Panc1 (cell line): ENCODE measurements around the gene FHL1. TPM values are rescaled to one million over a fixed set of nuclear protein-coding genes. Genes with fewer than 3 reads are reported as not detected.

Experiments used
- ATAC-seq: fragments of 200-7000 bp; cut with Tn5 transposase; 2 replicates; pipeline ENCODE4 v1.9.1; 2020; ENCODE audit warnings: mild to moderate bottlenecking, moderate library complexity
- BruUV-seq: library from RNA; stranded (reverse); fragments of 400-500 nt; replicated peaks from 2 replicates; lab custom pipeline; 2021; lab: Mats Ljungman, UMichigan
- CTCF ChIA-PET: fragments of 300-600 bp; sonication (Branson Sonifier 250); formaldehyde crosslinking; loops from one replicate; lab custom pipeline; 2022; ENCODE audit warnings: antibody characterized with exemption; lab: Charles Lee
- POLR2A ChIA-PET: fragments of 300-600 bp; sonication (Branson Sonifier 250); formaldehyde crosslinking; loops from one replicate; lab custom pipeline; 2022; ENCODE audit warnings: antibody characterized with exemption; lab: Charles Lee
- DNase-seq: peaks from one replicate; pipeline ENCODE4 v3.0.0-alpha.2; 2010; ENCODE audit warnings: low read depth, low spot score
- H3K27ac ChIP-seq: 2 replicates; pipeline ENCODE4 v1.5.1; 2011; ENCODE audit warnings: mild to moderate bottlenecking, low read length, inconsistent platforms
- H3K27me3 ChIP-seq: fragments of 200-500 bp; sonication (Bioruptor generic); 2 replicates; pipeline ENCODE4 v1.6.0; 2014; ENCODE audit warnings: low read length, inconsistent platforms; ENCODE audit not compliant: control insufficient read depth, insufficient read depth
- H3K36me3 ChIP-seq: fragments of 200-500 bp; sonication (Bioruptor generic); 2 replicates; pipeline ENCODE4 v1.5.1; 2014; ENCODE audit warnings: inconsistent platforms, mild to moderate bottlenecking, low read length, moderate library complexity; ENCODE audit not compliant: control insufficient read depth, insufficient read depth
- H3K4me1 ChIP-seq: 2 replicates; pipeline ENCODE4 v1.5.1; 2011; ENCODE audit warnings: inconsistent platforms, mild to moderate bottlenecking, low read length, moderate library complexity; ENCODE audit not compliant: control insufficient read depth, insufficient read depth
- H3K4me3 ChIP-seq, 2 experiments: 2 replicates each; pipeline ENCODE4 v1.5.1; 2011 to 2012; ENCODE audit warnings: low read depth in 2 of 2, low read length in 2 of 2, mild to moderate bottlenecking in 2 of 2, inconsistent platforms in 1 of 2, moderate library complexity in 1 of 2
- H3K9me3 ChIP-seq: fragments of 200-500 bp; sonication (Bioruptor generic); 2 replicates; pipeline ENCODE4 v1.5.1; 2014; ENCODE audit warnings: low read depth, mild to moderate bottlenecking, inconsistent platforms, low read length, moderate library complexity; ENCODE audit not compliant: control insufficient read depth, insufficient read depth
- CTCF ChIP-seq: fragments of 450-650 bp; IDR thresholded peaks from 2 replicates; pipeline ENCODE4 v1.5.1; 2017; ENCODE audit warnings: mild to moderate bottlenecking
- POLR2AphosphoS5 ChIP-seq: IDR thresholded peaks from 2 replicates; pipeline ENCODE4 v1.6.1; 2012; ENCODE audit warnings: mild to moderate bottlenecking, low read depth, low read length, moderate library complexity
- SIN3A ChIP-seq: IDR thresholded peaks from 2 replicates; pipeline ENCODE4 v1.6.1; 2012; ENCODE audit warnings: low read depth, mild to moderate bottlenecking, low read length, moderate library complexity, borderline replicate concordance; ENCODE audit not compliant: insufficient read depth
- TCF7L2 ChIP-seq: IDR thresholded peaks from 2 replicates; pipeline ENCODE4 v1.6.1; 2011; ENCODE audit warnings: mild to moderate bottlenecking, low read depth, low read length, inconsistent platforms
- in situ Hi-C: cut with HindIII; loops from 2 replicates; pipeline ENCODE4 v1.10.0; 2016; ENCODE audit warnings: low sequenced_read_pairs, low pct_unique_long_range_greater_than_20kb
- intact Hi-C: fragments of 100-400 bp; cut with micrococcal nuclease; formaldehyde crosslinking; loops from one replicate; pipeline ENCODE4 v1.10.0; 2022; ENCODE audit not compliant: unreplicated experiment
- total RNA-seq: library from RNA; stranded (reverse); gene quantifications from one replicate; pipeline ENCODE4 v1.2.1, GENCODE V29; 2021; ENCODE audit not compliant: unreplicated experiment
- TF ChIP-seq, protein P1 (sequence below), 2 experiments: IDR thresholded peaks; 2 replicates each; pipeline ENCODE4 v1.6.1; 2011 to 2012; ENCODE audit warnings: low read depth in 2 of 2, control low read depth in 1 of 2, low read length in 1 of 2, mild to moderate bottlenecking in 1 of 2, moderate library complexity in 1 of 2; ENCODE audit not compliant: insufficient read depth in 1 of 2

Gene FHL1
- total RNA-seq, 1 experiment from 2014 or later: 67.9 TPM

- no peak overlapping the region for H3K4me3 ChIP-seq
- no peak for ATAC-seq
- no peaks in the 10 kb centered on the region for H3K4me1 ChIP-seq
- H3K36me3 ChIP-seq: no peaks in the 10 kb centered on the region
- no peak overlapping the region for H3K27ac ChIP-seq
- in situ Hi-C loops (no loop called here), intact Hi-C loops (no loop called here)
- CTCF ChIA-PET: no interaction called here
- DNase-seq: no peak
- POLR2A ChIA-PET: no interaction called here
- no peaks in the 10 kb centered on the region for H3K9me3 ChIP-seq
- TF ChIP-seq SIN3A (no peak), TCF7L2 (no peak), CTCF (no peak), POLR2AphosphoS5 (no peak)
- TF ChIP-seq, protein P1, sequence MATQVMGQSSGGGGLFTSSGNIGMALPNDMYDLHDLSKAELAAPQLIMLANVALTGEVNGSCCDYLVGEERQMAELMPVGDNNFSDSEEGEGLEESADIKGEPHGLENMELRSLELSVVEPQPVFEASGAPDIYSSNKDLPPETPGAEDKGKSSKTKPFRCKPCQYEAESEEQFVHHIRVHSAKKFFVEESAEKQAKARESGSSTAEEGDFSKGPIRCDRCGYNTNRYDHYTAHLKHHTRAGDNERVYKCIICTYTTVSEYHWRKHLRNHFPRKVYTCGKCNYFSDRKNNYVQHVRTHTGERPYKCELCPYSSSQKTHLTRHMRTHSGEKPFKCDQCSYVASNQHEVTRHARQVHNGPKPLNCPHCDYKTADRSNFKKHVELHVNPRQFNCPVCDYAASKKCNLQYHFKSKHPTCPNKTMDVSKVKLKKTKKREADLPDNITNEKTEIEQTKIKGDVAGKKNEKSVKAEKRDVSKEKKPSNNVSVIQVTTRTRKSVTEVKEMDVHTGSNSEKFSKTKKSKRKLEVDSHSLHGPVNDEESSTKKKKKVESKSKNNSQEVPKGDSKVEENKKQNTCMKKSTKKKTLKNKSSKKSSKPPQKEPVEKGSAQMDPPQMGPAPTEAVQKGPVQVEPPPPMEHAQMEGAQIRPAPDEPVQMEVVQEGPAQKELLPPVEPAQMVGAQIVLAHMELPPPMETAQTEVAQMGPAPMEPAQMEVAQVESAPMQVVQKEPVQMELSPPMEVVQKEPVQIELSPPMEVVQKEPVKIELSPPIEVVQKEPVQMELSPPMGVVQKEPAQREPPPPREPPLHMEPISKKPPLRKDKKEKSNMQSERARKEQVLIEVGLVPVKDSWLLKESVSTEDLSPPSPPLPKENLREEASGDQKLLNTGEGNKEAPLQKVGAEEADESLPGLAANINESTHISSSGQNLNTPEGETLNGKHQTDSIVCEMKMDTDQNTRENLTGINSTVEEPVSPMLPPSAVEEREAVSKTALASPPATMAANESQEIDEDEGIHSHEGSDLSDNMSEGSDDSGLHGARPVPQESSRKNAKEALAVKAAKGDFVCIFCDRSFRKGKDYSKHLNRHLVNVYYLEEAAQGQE (IDR thresholded peaks at IDR 0.05; ENCODE audit: insufficient read depth in 1 of 2, low read depth in 2 of 2, low read length in 1 of 2): no peak
- BruUV-seq: no TSS peak
- no peaks in the 10 kb centered on the region for H3K27me3 ChIP-seq
Observed at GRCh38 chrX:136198678-136199243, 51.4 kb downstream of the FHL1 start.

DNA sequence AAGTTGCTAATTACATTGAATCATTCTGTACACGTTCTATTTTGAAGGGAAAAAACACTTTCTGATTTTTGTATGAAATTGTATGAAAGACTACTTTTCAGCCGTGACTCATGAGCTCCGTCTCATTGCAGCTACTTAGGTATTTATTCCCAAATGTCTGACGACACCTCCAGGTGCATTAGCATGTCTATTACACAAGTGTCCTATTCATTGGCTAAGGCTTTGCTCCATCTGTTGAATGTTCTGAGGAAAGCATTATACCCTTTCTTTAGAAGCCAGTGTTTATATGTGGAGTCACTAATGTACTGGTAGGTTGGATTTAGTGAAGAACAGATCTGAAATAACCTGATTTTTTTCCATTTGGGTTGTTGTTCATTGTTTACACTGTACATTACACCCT is 52.0 kb downstream of the FHL1 start:
- H3K27me3 ChIP-seq: no peaks in the 10 kb centered on the region
- BruUV-seq: no TSS peak
- H3K4me3 ChIP-seq: no peak overlapping the region
- ChIA-PET CTCF (no interaction called here), POLR2A (no interaction called here)
- H3K9me3 ChIP-seq: no peaks in the 10 kb centered on the region
- in situ Hi-C loops (no loop called here), intact Hi-C loops (no loop called here)
- no peak overlapping the region for H3K27ac ChIP-seq
- H3K36me3 ChIP-seq: no peaks in the 10 kb centered on the region
- TF ChIP-seq SIN3A (no peak), POLR2AphosphoS5 (no peak), TCF7L2 (no peak), CTCF (no peak)
- TF ChIP-seq, protein P1 (IDR thresholded peaks at IDR 0.05; ENCODE audit: insufficient read depth in 1 of 2, low read depth in 2 of 2, low read length in 1 of 2): no peak
- DNase-seq: no peak
- H3K4me1 ChIP-seq: no peaks in the 10 kb centered on the region
- no peak for ATAC-seq
